Measurements from ENCODE around the gene FSTL3. TPM values are rescaled to one million over a fixed set of nuclear protein-coding genes. Genes with fewer than 3 reads are reported as not detected.

FSTL3 gene
- total RNA-seq, 1 experiment from 2014 or later: 32.5 TPM

- no peak for DNase-seq (ENCODE audit: low read depth, low spot score)
- H3K4me3 ChIP-seq (ENCODE audit: low read depth in 2 of 2, low read length in 2 of 2): peak overlapping the region; percentile 47 to 65
- ATAC-seq: peak; percentile 32
- TF ChIP-seq TCF7L2 (IDR thresholded peaks at IDR 0.05; ENCODE audit: low read depth, low read length) (no peak), POLR2AphosphoS5 (IDR thresholded peaks at IDR 0.05; ENCODE audit: low read depth, low read length) (no peak), REST (IDR thresholded peaks at IDR 0.05; ENCODE audit: insufficient read depth in 1 of 2, low read depth in 2 of 2, low read length in 1 of 2) (no peak), SIN3A (IDR thresholded peaks at IDR 0.05; ENCODE audit: borderline replicate concordance, insufficient read depth, low read depth, low read length) (peak; percentile 44; the same call in 1 of the 2 replicates)
- H3K4me1 ChIP-seq (ENCODE audit: control insufficient read depth, insufficient read depth, low read length): peaks cover 22% of the 10 kb centered on the region
- in situ Hi-C loops (cut with HindIII; ENCODE audit: low pct_unique_long_range_greater_than_20kb, low sequenced_read_pairs): no loop called here
- POLR2A ChIA-PET: no interaction called here
- H3K36me3 ChIP-seq (ENCODE audit: control insufficient read depth, insufficient read depth, low read length): no peaks in the 10 kb centered on the region
- no peaks in the 10 kb centered on the region for H3K27me3 ChIP-seq (ENCODE audit: control insufficient read depth, insufficient read depth, low read length)
- no TSS peak for BruUV-seq (replicated peaks)
- intact Hi-C loops (cut with micrococcal nuclease; ENCODE audit: unreplicated experiment): no loop called here
- H3K9me3 ChIP-seq (ENCODE audit: control insufficient read depth, insufficient read depth, low read depth, low read length): no peaks in the 10 kb centered on the region
- peak overlapping the region; percentile 54; the same call in 1 of the 2 replicates for H3K27ac ChIP-seq (ENCODE audit: low read length)
- CTCF ChIA-PET: interaction anchor here (0.6 kb wide), 2 partner anchors 70 to 290 kb away, joined by 3 to 4 read pairs; no protein-coding TSS in a partner anchor
Measured at GRCh38 chr19:679418-680286, 3.5 kb downstream of the FSTL3 start.

- ATAC-seq: peak; percentile 81
- Histone ChIP-seq H3K4me3 (ENCODE audit: low read depth in 2 of 2, low read length in 2 of 2) (peak overlapping the region; percentile 65 to 71), H3K4me1 (ENCODE audit: control insufficient read depth, insufficient read depth, low read length) (peaks cover 16% of the 10 kb centered on the region), H3K27ac (ENCODE audit: low read length) (peak overlapping the region; percentile 85), H3K27me3 (ENCODE audit: control insufficient read depth, insufficient read depth, low read length) (no peaks in the 10 kb centered on the region), H3K36me3 (ENCODE audit: control insufficient read depth, insufficient read depth, low read length) (no peaks in the 10 kb centered on the region), H3K9me3 (ENCODE audit: control insufficient read depth, insufficient read depth, low read depth, low read length) (no peaks in the 10 kb centered on the region)
- no peak for TF ChIP-seq TCF7L2 (IDR thresholded peaks at IDR 0.05; ENCODE audit: low read depth, low read length)
- peak; percentile 59; the same call in 1 of the 2 replicates for TF ChIP-seq POLR2AphosphoS5 (IDR thresholded peaks at IDR 0.05; ENCODE audit: low read depth, low read length)
- TF ChIP-seq SIN3A (IDR thresholded peaks at IDR 0.05; ENCODE audit: borderline replicate concordance, insufficient read depth, low read depth, low read length): no peak
- peak; percentile 76 for DNase-seq (ENCODE audit: low read depth, low spot score)
- intact Hi-C loops (cut with micrococcal nuclease; ENCODE audit: unreplicated experiment): no loop called here
- in situ Hi-C loops (cut with HindIII; ENCODE audit: low pct_unique_long_range_greater_than_20kb, low sequenced_read_pairs): no loop called here
- ChIA-PET POLR2A (no interaction called here), CTCF (interaction anchor here (0.5 to 0.6 kb wide), 2 partner anchors 15 to 69 kb away, joined by 3 read pairs; no protein-coding TSS in a partner anchor)
- BruUV-seq (replicated peaks): no TSS peak
Measured at GRCh38 chr19:680287-681028, 4.3 kb downstream of the FSTL3 start.

All from Panc1 (cell line).